H1 (cell line): Measurements from ENCODE around the gene VPS41. TPM values are rescaled to one million over a fixed set of nuclear protein-coding genes. Genes with fewer than 3 reads are reported as not detected.

Source experiments
- CTCF ChIA-PET: fragments of 300-600 bp; sonication (Branson Sonifier 250); formaldehyde crosslinking; loops from one replicate; lab custom pipeline; 2021; ENCODE audit not compliant: partially characterized antibody; lab: Charles Lee
- POLR2A ChIA-PET: fragments of 300-600 bp; sonication (Branson Sonifier 250); formaldehyde crosslinking; loops from one replicate; lab custom pipeline; 2021; ENCODE audit warnings: inconsistent platforms; ENCODE audit not compliant: partially characterized antibody; lab: Charles Lee
- DNase-seq, 2 experiments: peaks; one replicate each; pipeline versions ENCODE4 v3.0.0 to v3.0.0-alpha.2; 2010 to 2022; ENCODE audit warnings: low spot score in 2 of 2, low read depth in 1 of 2, mixed read lengths in 1 of 2
- FAIRE-seq: peaks from 2 replicates; lab custom pipeline; 2011; peaks lifted over from hg19 to GRCh38; lab: Jason Lieb, UNC
- H2AFZ ChIP-seq: 2 replicates; pipeline ENCODE4 v1.8.1; 2012; ENCODE audit warnings: low read length, inconsistent platforms
- H2AK5ac ChIP-seq: 2 replicates; pipeline ENCODE4 v1.6.1; 2013; ENCODE audit warnings: low read depth, low read length
- H2BK120ac ChIP-seq: replicated peaks from 2 replicates; pipeline ENCODE3; 2013; ENCODE audit warnings: low read depth, low read length, inconsistent platforms
- H2BK12ac ChIP-seq: 2 replicates; pipeline ENCODE4 v1.6.1; 2013; ENCODE audit warnings: low read depth, low read length
- H2BK15ac ChIP-seq: 2 replicates; pipeline ENCODE4 v1.6.1; 2013; ENCODE audit warnings: low read length
- H2BK20ac ChIP-seq: 2 replicates; pipeline ENCODE4 v1.6.1; 2013; ENCODE audit warnings: low read length
- H2BK5ac ChIP-seq: 2 replicates; pipeline ENCODE4 v1.6.1; 2013; ENCODE audit warnings: low read depth, low read length
- H3K14ac ChIP-seq: 2 replicates; pipeline ENCODE4 v1.6.1; 2013; ENCODE audit warnings: inconsistent platforms; ENCODE audit not compliant: insufficient read length
- H3K18ac ChIP-seq: 2 replicates; pipeline ENCODE4 v1.6.1; 2013; ENCODE audit warnings: low read length; ENCODE audit errors: extremely low read depth
- H3K23ac ChIP-seq: 2 replicates; pipeline ENCODE4 v1.6.1; 2013; ENCODE audit warnings: inconsistent platforms; ENCODE audit not compliant: insufficient read length
- H3K23me2 ChIP-seq: 2 replicates; pipeline ENCODE4 v1.6.1; 2013; ENCODE audit warnings: low read depth, low read length
- H3K27ac ChIP-seq: 2 replicates; pipeline ENCODE4 v1.6.1; 2011; ENCODE audit warnings: low read depth, low read length, inconsistent platforms
- H3K27me3 ChIP-seq, 4 experiments: replicated peaks in 1 of 4; 1 replicate in 1 of 4; 2 replicates in 3 of 4; pipeline versions ENCODE4 v1.6.1 to v1.8.1; 2011 to 2013; ENCODE audit warnings: low read length in 3 of 4, mild to moderate bottlenecking in 3 of 4, inconsistent platforms in 2 of 4, mixed read lengths in 2 of 4, moderate library complexity in 1 of 4; ENCODE audit not compliant: control insufficient read depth in 3 of 4, insufficient read depth in 3 of 4; ENCODE audit errors: extremely low read depth in 1 of 4
- H3K36me3 ChIP-seq, 4 experiments: 2 replicates each; pipeline versions ENCODE4 v1.6.1 to v1.8.1; 2011 to 2013; ENCODE audit warnings: mild to moderate bottlenecking in 4 of 4, low read length in 3 of 4, moderate library complexity in 2 of 4, control low read depth in 1 of 4, inconsistent platforms in 1 of 4; ENCODE audit not compliant: insufficient read depth in 4 of 4, control insufficient read depth in 2 of 4
- H3K4ac ChIP-seq: replicated peaks from 2 replicates; pipeline ENCODE3; 2013; ENCODE audit warnings: low read length, low read depth, mixed read lengths, inconsistent platforms; ENCODE audit not compliant: insufficient read length
- H3K4me1 ChIP-seq, 4 experiments: replicated peaks in 1 of 4; 1 replicate in 1 of 4; 2 replicates in 3 of 4; pipeline versions ENCODE4 v1.6.1 to v1.8.1; 2011 to 2013; ENCODE audit warnings: low read length in 3 of 4, inconsistent platforms in 2 of 4, mixed read lengths in 1 of 4; ENCODE audit not compliant: insufficient read depth in 4 of 4, control insufficient read depth in 3 of 4
- H3K4me2 ChIP-seq, 2 experiments: 2 replicates each; pipeline versions ENCODE4 v1.6.1 to v1.8.1; 2011 to 2013; ENCODE audit warnings: low read depth in 2 of 2, low read length in 2 of 2, control low read depth in 1 of 2, inconsistent platforms in 1 of 2, mild to moderate bottlenecking in 1 of 2; ENCODE audit not compliant: insufficient read depth in 1 of 2
- H3K4me3 ChIP-seq, 4 experiments: fragments of 200-600, 300-600 bp in 1 of 4; sonication (generic), shearing (Covaris generic), sonication (Bioruptor Twin) in 1 of 4; 2 replicates each; pipeline versions ENCODE4 v1.5.1 to v1.8.1; 2011 to 2016; ENCODE audit warnings: low read length in 4 of 4, low read depth in 3 of 4, control low read depth in 2 of 4, inconsistent platforms in 2 of 4, mild to moderate bottlenecking in 2 of 4, mixed read lengths in 1 of 4, moderate library complexity in 1 of 4; ENCODE audit not compliant: insufficient read depth in 2 of 4; ENCODE audit errors: extremely low read depth in 1 of 4
- H3K56ac ChIP-seq: replicated peaks from 2 replicates; pipeline ENCODE3; 2013; ENCODE audit warnings: low read depth, mild to moderate bottlenecking, mixed read lengths, low read length, inconsistent platforms; ENCODE audit not compliant: insufficient read length
- H3K79me1 ChIP-seq: 2 replicates; pipeline ENCODE4 v1.6.1; 2013; ENCODE audit warnings: low read depth, low read length, control low read depth
- H3K79me2 ChIP-seq, 2 experiments: 2 replicates each; pipeline versions ENCODE4 v1.6.1 to v1.8.1; 2012 to 2013; ENCODE audit warnings: low read length in 2 of 2, mild to moderate bottlenecking in 2 of 2, inconsistent platforms in 1 of 2; ENCODE audit not compliant: insufficient read depth in 2 of 2, control insufficient read depth in 1 of 2
- H3K9ac ChIP-seq, 4 experiments: replicated peaks in 1 of 4; 1 replicate in 1 of 4; 2 replicates in 3 of 4; pipeline versions ENCODE4 v1.6.1 to v1.8.1; 2011 to 2013; ENCODE audit warnings: low read depth in 3 of 4, low read length in 3 of 4, control low read depth in 2 of 4, mild to moderate bottlenecking in 2 of 4, moderate library complexity in 2 of 4, inconsistent platforms in 1 of 4; ENCODE audit errors: extremely low read depth in 1 of 4
- H3K9me3 ChIP-seq, 2 experiments: 2 replicates each; pipeline versions ENCODE4 v1.6.1 to v1.8.1; 2012 to 2013; ENCODE audit warnings: mild to moderate bottlenecking in 2 of 2, moderate library complexity in 2 of 2, control low read depth in 1 of 2, inconsistent platforms in 1 of 2, low read depth in 1 of 2, low read length in 1 of 2, mixed read lengths in 1 of 2; ENCODE audit not compliant: insufficient read depth in 2 of 2
- H4K20me1 ChIP-seq, 2 experiments: replicated peaks in 1 of 2; 2 replicates each; pipeline versions ENCODE3 to v1.8.1; 2011 to 2013; ENCODE audit warnings: inconsistent platforms in 2 of 2, low read length in 2 of 2, mild to moderate bottlenecking in 1 of 2; ENCODE audit not compliant: insufficient read depth in 2 of 2, control insufficient read depth in 1 of 2
- H4K5ac ChIP-seq: 2 replicates; pipeline ENCODE4 v1.6.1; 2013; ENCODE audit warnings: low read length, low read depth, mixed read lengths, inconsistent platforms; ENCODE audit not compliant: insufficient read length
- H4K8ac ChIP-seq: 2 replicates; pipeline ENCODE4 v1.8.0; 2013; ENCODE audit warnings: mild to moderate bottlenecking, moderate library complexity, low read length, inconsistent platforms; ENCODE audit not compliant: insufficient read depth; ENCODE audit errors: extremely low read depth
- H4K91ac ChIP-seq: replicated peaks from 2 replicates; pipeline ENCODE3; 2013; ENCODE audit warnings: low read length, mixed read lengths, inconsistent platforms; ENCODE audit not compliant: insufficient read length
- ATF2 ChIP-seq: IDR thresholded peaks from 2 replicates; pipeline ENCODE4 v1.6.1; 2012; ENCODE audit warnings: low read length, inconsistent platforms
- CBX8 ChIP-seq: fragments of 300-800, 300-1000 bp; sonication (generic); IDR thresholded peaks from 2 replicates; pipeline ENCODE4 v1.7.1; 2016; ENCODE audit warnings: low read depth, low read length, borderline replicate concordance
- KDM1A ChIP-seq: fragments of 200-600, 300-600 bp; sonication (generic); IDR thresholded peaks from 2 replicates; pipeline ENCODE4 v1.7.1; 2016; ENCODE audit warnings: mild to moderate bottlenecking, low read length, borderline replicate concordance
- SP4 ChIP-seq: IDR thresholded peaks from 2 replicates; pipeline ENCODE4 v1.6.1; 2012; ENCODE audit warnings: low read length, inconsistent platforms
- WGBS, 2 experiments: shearing (Covaris generic) in 1 of 2; methylation state at CpG; one replicate each; pipeline versions ENCODE4 v1.1.6 to v1.1.7; 2013 to 2015; ENCODE audit warnings: low lambda C conversion rate in 2 of 2, mixed read lengths in 2 of 2, inconsistent platforms in 1 of 2, low coverage in 1 of 2, missing lambda C conversion rate in 1 of 2; ENCODE audit not compliant: insufficient replicate concordance in 2 of 2, insufficient coverage in 1 of 2, insufficient read length in 1 of 2; ENCODE audit errors: extremely low coverage in 1 of 2, missing lambda C conversion rate in 1 of 2; 5-methylcytosine and 5-hydroxymethylcytosine counted together
- polyA plus RNA-seq, 7 experiments: library from polyadenylated mRNA; depleted of rRNA in 3 of 7; stranded (reverse) in 5 of 7; unstranded in 2 of 7; fragments of >200 nt in 5 of 7; fragments of 200-250 nt in 2 of 7; gene quantifications; 1 replicate in 5 of 7; 2 replicates in 1 of 7; 4 replicates in 1 of 7; pipeline versions ENCODE4 v1.2.1 to v1.2.3, GENCODE V29; 2011 to 2013; ENCODE audit warnings: missing spikeins in 2 of 7, mixed read lengths in 2 of 7
- total RNA-seq: library from RNA; stranded (reverse); fragmentation: NEBNext Ultra II Directional; extraction: Animal tissue kit (Norgen Biotek cat#: 25700); gene quantifications from 2 replicates; pipeline ENCODE4 v1.2.1, GENCODE V29; 2021

Gene VPS41
- total and polyA plus RNA-seq, 2 of the 8 experiments (the other 6 are each of a cell fraction or from before 2014, with no cell fraction given): 10.7 to 63.3 TPM

- Histone ChIP-seq H3K9me3 (no peaks in the 10 kb centered on the region; a peak in 1 of 4 replicates), H3K14ac (no peak overlapping the region), H2BK120ac (no peak overlapping the region), H3K4ac (no peak overlapping the region), H4K8ac (no peak overlapping the region), H3K23ac (no peak overlapping the region), H3K56ac (no peak overlapping the region), H2AFZ (0 out of 2 replicates have a peak overlapping the region, but pooled peaks have one; percentile 70), H3K9ac (no peak overlapping the region), H4K5ac (no peak overlapping the region), H3K23me2 (no peaks in the 10 kb centered on the region), H3K27ac (no peak overlapping the region), H3K79me1 (no peaks in the 10 kb centered on the region), H2BK15ac (no peak overlapping the region), H2BK5ac (no peak overlapping the region), H3K4me2 (no peak overlapping the region), H2BK12ac (no peak overlapping the region), H3K4me1 (peaks cover 0 to 3% (median 0%) of the 10 kb centered on the region in 4 experiments; a peak in 1 of 7 replicates), H4K91ac (no peak overlapping the region), H3K27me3 (no peaks in the 10 kb centered on the region), H3K18ac (no peak overlapping the region), H3K79me2 (no peaks in the 10 kb centered on the region), H2BK20ac (no peak overlapping the region), H4K20me1 (no peaks in the 10 kb centered on the region), H3K36me3 (no peaks in the 10 kb centered on the region), H3K4me3 (no peak overlapping the region), H2AK5ac (no peak overlapping the region)
- no peak for FAIRE-seq
- ChIA-PET CTCF (interaction anchor here (1.1 to 1.5 kb wide), 3 partner anchors 10 to 65 kb away, joined by 3 to 4 read pairs (median 3); no protein-coding TSS in a partner anchor), POLR2A (interaction anchor here (1.5 kb wide), 1 partner anchor 13 kb away, joined by 3 read pairs; no protein-coding TSS in a partner anchor)
- 89% methylated on average over 3 of the region's 3 CpGs; no CpG with 5 or more reads in 1 of the 2 experiments for WGBS, 2 experiments
- DNase-seq: no peak
- TF ChIP-seq CBX8: no peak
- no peak for TF ChIP-seq ATF2
- TF ChIP-seq SP4: no peak
- TF ChIP-seq KDM1A: no peak
Observed at GRCh38 chr7:38682606-38683005, 226.4 kb downstream of the VPS41 start.
